SK-N-MC (cell line): ENCODE data around the gene SLC9B2.

Source experiments
- EZH2 ChIP-seq: fragments of 200-600 bp; sonication (generic); IDR thresholded peaks from one replicate; pipeline ENCODE4 v1.6.1; 2017; ENCODE audit warnings: antibody characterized with exemption
- FOXP2 ChIP-seq: optimal IDR thresholded peaks from 2 replicates; pipeline ENCODE3; 2011; ENCODE audit warnings: mild to moderate bottlenecking, moderate library complexity; ENCODE audit not compliant: insufficient read depth; ENCODE audit errors: extremely low read length, control extremely low read depth
- POLR2AphosphoS5 ChIP-seq: IDR thresholded peaks from 2 replicates; pipeline ENCODE4 v1.6.1; 2012; ENCODE audit warnings: mild to moderate bottlenecking, low read depth, low read length, borderline replicate concordance

GRCh38 chr4:103111598-103111997 lies 35.0 kb upstream of the SLC9B2 start:
- TF ChIP-seq EZH2 (no peak), FOXP2 (no peak), POLR2AphosphoS5 (no peak)
